ENCODE data around the gene ACHE. TPM values are rescaled to one million over a fixed set of nuclear protein-coding genes. Genes with fewer than 3 reads are reported as not detected.

The ACHE gene
- total RNA-seq, 8 experiments from 2014 or later = 1.3 to 64.5 (median 13.4) TPM

DNA sequence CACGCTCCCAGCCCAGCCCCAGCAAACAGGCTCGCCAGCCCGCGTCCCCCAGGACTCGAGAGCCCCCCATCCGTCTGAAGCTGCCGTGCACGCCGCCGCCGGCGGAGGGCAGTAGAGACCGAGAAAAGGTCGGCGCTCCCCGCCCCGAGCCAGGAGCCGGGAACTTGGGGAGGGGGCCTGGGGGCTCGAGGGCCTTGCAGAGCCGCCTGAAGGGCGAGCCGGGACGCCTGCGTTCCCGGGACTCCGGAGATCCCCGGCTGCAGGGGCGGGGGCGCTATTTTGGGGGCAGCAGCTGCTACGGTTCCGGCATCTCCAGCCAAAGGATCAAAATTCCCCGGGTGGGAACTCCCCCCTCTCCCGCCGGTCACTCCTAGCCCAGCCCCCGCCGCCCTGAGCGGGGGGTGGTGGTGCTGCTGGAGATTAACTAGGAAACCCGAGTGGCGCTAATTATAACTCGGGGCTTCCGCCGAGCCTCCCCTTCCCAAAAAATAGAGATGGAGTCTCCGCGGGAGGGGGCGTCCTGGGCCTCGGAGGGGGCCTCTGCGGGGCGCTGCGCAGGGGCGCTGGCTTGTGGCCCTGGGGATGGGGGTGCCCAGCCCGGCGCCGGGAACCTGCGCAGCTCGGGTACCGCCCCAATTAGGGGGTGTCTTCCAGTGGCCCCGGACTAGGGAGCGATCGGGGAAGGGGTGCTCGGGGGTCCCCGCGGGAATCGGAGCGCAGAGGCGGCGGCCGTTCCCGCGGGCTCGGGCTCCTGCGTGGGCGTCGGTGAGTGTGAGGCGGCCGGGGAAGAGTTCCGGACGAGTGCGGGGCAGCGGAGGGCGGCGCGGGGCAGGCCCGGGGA lies 608 bp downstream of the ACHE start:
- ATAC-seq (replicated peaks in 6 of 8) = peak in 6 of 8 experiments; percentile 5 to 20 (median 6)
- in situ Hi-C loops (cut with MboI; ENCODE audit: low pct_unique_long_range_greater_than_20kb in 2 of 9, low sequenced_read_pairs in 9 of 9, unreplicated experiment in 9 of 9) = loop anchor here in 5 of 9 experiments (5.0 to 25.0 kb wide), 7 partner anchors 160 to 392 kb away; partner anchors contain the start of gene NAT16 (in 1 of the 5)
- no CpG with 5 or more reads among the region's 83 CpGs for WGBS, 10 experiments
- Histone ChIP-seq H3K4me3 (peak overlapping the region; percentile 51 to 84 (median 68)), H3K4me1 (replicated peaks in 1 of 2) (peaks cover 13 to 16% of the 10 kb centered on the region in 2 donors), H3K27ac (peak overlapping the region; percentile 12 to 18)

DNA sequence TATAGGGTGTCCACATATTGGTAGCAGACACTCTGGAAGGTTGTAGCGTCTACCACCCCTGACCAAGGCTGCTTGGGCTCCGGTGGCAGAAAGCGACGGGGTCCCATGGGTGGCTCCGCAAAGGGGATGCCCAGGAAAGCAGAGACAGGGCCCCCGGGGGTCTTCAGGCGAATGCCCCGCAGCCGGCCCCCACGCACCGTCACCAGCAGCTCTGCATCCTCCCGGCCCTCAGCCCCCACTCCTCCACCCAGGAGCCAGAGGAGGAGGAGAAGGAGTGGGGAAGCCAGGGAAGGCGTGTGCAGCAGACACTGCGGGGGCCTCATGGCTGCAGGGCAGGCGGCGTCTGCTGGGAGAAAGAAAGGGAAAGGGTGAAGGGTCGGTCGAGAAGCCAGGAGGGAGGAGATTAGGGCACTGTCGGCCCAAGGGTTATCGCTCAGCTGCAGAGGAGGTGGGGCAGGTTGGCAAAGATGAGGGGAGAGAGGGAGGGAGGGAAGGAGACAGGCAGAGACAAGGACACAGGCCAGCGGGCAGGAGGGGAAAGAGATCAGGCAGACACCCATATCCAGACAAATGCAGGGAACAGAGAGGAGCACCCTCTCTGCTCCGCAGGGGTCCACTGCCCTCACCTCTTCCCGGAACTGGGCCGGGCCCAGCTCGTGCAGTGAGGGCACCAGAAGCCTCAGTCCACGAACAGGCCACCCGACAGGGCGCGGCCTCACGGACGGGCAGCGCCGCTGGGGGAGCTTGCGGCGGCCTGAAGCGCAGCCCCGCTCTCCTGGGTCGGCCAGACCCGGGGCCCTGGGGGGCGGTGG lies 1.6 kb downstream of the ACHE start:
- H3K4me1 ChIP-seq (replicated peaks in 1 of 2) = peaks cover 14 to 16% of the 10 kb centered on the region in 2 donors
- peak overlapping the region; percentile 51 to 84 (median 68) for H3K4me3 ChIP-seq
- 30 to 100% (median 56%) methylated on average over 1 to 5 of the region's 40 CpGs; no CpG with 5 or more reads in 6 of the 10 experiments for WGBS, 10 experiments
- ATAC-seq (replicated peaks in 6 of 8) = no peak
- in situ Hi-C loops (cut with MboI; ENCODE audit: low pct_unique_long_range_greater_than_20kb in 2 of 9, low sequenced_read_pairs in 9 of 9, unreplicated experiment in 9 of 9) = loop anchor here in 4 of 9 experiments (10.0 to 25.0 kb wide), 6 partner anchors 161 to 393 kb away; partner anchors contain the start of gene NAT16 (in 1 of the 4)
- H3K27ac ChIP-seq = peak overlapping the region in 1 of 2 donors; percentile 24

DNA sequence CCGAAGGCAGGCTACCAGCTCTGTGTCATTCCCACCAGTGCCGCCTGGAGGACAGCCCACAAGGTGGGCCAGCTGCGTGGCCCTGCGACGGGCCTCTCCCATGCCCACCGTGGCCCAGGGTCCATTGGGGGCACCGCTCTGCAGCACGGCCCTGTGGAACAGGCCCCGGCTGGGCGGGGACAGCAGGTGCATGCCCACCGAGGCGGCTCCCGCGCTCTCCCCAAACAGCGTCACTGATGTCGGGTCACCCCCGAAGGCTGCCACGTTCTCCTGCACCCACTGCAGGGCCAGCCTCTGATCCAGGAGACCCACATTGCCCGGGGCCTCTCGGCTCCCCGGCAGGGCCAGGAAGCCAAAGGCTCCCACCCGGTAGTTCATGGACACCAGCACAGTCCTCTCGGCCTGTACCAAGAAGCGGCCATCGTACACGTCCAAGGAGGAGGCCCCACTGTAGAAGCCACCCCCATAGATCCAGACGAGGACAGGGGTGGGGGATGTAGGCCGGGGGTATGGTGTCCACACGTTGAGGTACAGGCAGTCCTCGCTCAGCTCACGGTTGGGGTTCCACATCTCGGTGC lies 2.3 kb downstream of the ACHE start:
- peaks cover 19 to 21% of the 10 kb centered on the region in 2 donors for H3K4me1 ChIP-seq (replicated peaks in 1 of 2)
- no peak for ATAC-seq (replicated peaks in 6 of 8)
- in situ Hi-C loops (cut with MboI; ENCODE audit: low pct_unique_long_range_greater_than_20kb in 2 of 9, low sequenced_read_pairs in 9 of 9, unreplicated experiment in 9 of 9) = loop anchor here in 4 of 9 experiments (10.0 to 25.0 kb wide), 6 partner anchors 161 to 394 kb away; partner anchors contain the start of gene NAT16 (in 1 of the 4)
- 60 to 94% (median 89%) methylated on average over 1 to 9 of the region's 32 CpGs; no CpG with 5 or more reads in 6 of the 10 experiments for WGBS, 10 experiments
- H3K4me3 ChIP-seq = no peak overlapping the region
- H3K27ac ChIP-seq = no peak overlapping the region

DNA sequence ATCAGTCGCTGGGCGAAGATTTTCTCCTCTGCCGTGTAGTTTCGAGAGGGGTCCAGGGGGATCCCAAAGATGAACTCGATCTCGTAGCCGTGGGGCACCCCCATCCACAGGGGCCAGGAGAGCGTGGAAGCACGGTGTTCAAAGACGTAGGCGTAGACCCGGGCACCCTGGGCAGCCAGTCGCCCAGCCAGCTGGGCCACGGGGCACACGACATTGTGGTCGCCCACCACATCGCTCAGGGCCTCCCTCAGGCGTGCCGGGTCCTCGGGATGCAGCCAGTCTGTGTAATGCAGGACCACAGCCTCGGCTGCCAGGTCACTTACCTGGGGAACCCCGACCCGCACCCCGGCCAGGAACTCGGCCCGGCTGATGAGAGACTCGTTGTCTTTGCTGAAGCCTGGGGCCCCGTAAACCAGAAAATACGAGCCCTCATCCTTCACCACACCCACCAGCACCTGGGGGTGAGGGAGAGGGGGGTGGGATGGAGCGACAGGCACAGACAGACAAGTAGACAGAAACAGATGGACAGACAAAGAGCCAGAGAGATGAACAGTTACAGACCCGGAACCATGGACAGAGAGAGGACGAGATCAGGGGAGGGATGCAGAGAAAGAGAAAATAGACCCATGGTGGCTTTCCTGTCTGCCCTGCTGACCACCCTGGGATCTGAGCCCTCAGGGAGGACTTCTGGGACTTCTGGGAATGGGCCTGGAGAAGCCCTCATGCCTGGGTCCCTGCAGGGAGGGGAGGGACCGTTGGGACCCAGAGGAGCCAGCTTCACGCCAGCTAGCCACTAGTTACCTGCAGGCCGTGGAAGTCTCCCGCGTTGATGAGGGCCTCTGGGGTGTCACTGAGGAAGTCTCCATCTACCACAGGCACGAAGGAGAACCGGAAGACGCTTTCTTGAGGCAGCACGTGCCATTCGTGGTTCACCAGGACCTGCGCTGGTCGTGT lies 3.0 kb downstream of the ACHE start:
- Histone ChIP-seq H3K4me3 (no peak overlapping the region), H3K4me1 (replicated peaks in 1 of 2) (peaks cover 26 to 27% of the 10 kb centered on the region in 2 donors), H3K27ac (no peak overlapping the region)
- no peak for ATAC-seq (replicated peaks in 6 of 8)
- in situ Hi-C loops (cut with MboI; ENCODE audit: low pct_unique_long_range_greater_than_20kb in 2 of 9, low sequenced_read_pairs in 9 of 9, unreplicated experiment in 9 of 9) = loop anchor here in 4 of 9 experiments (10.0 to 25.0 kb wide), 6 partner anchors 162 to 395 kb away; partner anchors contain the start of gene NAT16 (in 1 of the 4)
- WGBS, 10 experiments = 76 to 94% (median 91%) methylated on average over 2 to 17 of the region's 44 CpGs; no CpG with 5 or more reads in 5 of the 10 experiments

DNA sequence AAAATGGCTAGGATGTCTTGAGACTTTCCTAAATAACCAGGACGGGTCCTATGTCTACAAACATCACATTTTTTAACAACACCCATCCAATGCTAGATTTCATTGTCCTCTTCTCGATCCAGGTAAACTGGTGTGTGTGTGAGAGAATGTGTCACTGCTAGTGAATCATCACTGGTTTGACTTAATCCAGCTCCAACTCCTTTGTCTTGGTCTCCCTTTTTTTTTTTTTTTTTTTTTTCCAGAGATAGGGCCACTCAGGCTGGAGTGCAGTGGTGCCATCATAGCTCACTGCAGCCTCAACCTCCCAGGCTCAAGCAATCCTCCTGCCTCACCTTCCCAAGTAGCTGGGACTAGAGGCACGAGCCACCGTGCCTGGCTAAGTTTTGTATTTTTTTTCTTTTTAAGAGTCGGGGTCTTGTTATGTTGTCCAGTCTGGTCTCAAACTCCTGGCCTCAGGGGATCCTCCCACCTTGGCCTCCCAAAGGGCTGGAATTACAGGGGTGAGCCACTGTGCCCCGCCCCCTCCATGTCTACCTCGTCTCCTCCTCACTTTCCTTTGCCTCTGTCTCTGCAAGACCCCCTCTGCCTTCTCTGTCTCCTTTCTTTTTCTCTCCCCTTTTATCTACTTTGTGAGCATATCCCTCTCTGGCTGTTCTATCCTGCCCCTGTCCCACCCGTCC lies 4.0 kb downstream of the ACHE start:
- H3K4me3 ChIP-seq = peak overlapping the region in 3 of 5 donors; percentile 53 to 61 (median 55)
- peaks cover 26 to 27% of the 10 kb centered on the region in 2 donors for H3K4me1 ChIP-seq (replicated peaks in 1 of 2)
- in situ Hi-C loops (cut with MboI; ENCODE audit: low pct_unique_long_range_greater_than_20kb in 2 of 9, low sequenced_read_pairs in 9 of 9, unreplicated experiment in 9 of 9) = loop anchor here in 4 of 9 experiments (10.0 to 25.0 kb wide), 6 partner anchors 163 to 396 kb away; partner anchors contain the start of gene NAT16 (in 1 of the 4)
- peak overlapping the region; percentile 78 to 94 for H3K27ac ChIP-seq
- no peak for ATAC-seq (replicated peaks in 6 of 8)
- WGBS, 10 experiments = 62 to 97% (median 68%) methylated on average over 2 to 7 of the region's 8 CpGs; no CpG with 5 or more reads in 3 of the 10 experiments

DNA sequence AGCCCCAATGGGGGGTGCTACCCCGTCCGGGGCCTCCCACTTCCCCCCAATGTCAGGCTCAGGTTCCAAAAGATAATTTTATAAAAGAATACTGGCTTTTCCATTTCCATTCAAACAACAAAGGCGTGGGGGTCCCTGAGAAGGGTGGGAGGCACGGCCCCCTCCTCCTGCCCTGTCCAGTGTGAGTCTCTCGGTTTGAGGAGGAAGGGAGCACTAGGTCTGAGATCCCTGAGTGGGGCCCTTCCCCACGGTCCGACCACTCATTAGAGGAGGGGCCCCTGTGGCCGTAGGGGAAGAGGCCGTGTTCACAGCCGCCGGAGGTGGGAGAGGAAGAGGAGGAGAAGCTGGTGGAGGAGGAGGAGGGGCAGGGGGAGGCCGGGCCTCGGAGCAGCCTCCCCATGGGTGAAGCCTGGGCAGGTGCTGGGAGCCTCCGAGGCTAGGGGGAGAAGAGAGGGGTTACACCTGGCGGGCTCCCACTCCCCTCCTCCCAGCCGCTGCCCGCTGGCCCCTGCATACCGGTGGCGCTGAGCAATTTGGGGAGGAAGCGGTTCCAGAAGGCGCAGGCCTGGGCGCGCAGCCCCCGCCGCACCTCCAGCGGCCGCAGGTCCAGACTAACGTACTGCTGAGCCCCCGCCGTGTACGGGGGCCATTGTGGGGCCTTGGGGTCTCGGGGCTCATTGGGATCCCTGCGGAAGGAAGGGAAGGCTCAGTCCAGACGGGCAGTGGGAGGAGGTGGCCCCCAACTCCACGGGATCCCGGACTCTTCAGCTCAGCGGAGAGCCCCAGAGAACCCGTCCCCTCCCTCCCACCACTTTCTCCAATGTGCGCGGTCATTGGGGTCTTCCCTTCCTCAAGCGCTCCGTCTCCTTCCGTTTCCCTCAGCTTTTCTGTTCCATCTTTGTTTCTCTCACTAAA lies 4.8 kb downstream of the ACHE start:
- in situ Hi-C loops (cut with MboI; ENCODE audit: low pct_unique_long_range_greater_than_20kb in 2 of 9, low sequenced_read_pairs in 9 of 9, unreplicated experiment in 9 of 9) = loop anchor here in 4 of 9 experiments (10.0 to 25.0 kb wide), 6 partner anchors 164 to 396 kb away; partner anchors contain the start of gene NAT16 (in 1 of the 4)
- 0 to 83% (median 51%) methylated on average over 1 to 10 of the region's 43 CpGs; no CpG with 5 or more reads in 3 of the 10 experiments for WGBS, 10 experiments
- H3K4me1 ChIP-seq (replicated peaks in 1 of 2) = peaks cover 24 to 27% of the 10 kb centered on the region in 2 donors
- peak overlapping the region; percentile 78 to 94 for H3K27ac ChIP-seq
- ATAC-seq (replicated peaks in 6 of 8) = no peak
- peak overlapping the region; percentile 45 to 66 (median 55) for H3K4me3 ChIP-seq

DNA sequence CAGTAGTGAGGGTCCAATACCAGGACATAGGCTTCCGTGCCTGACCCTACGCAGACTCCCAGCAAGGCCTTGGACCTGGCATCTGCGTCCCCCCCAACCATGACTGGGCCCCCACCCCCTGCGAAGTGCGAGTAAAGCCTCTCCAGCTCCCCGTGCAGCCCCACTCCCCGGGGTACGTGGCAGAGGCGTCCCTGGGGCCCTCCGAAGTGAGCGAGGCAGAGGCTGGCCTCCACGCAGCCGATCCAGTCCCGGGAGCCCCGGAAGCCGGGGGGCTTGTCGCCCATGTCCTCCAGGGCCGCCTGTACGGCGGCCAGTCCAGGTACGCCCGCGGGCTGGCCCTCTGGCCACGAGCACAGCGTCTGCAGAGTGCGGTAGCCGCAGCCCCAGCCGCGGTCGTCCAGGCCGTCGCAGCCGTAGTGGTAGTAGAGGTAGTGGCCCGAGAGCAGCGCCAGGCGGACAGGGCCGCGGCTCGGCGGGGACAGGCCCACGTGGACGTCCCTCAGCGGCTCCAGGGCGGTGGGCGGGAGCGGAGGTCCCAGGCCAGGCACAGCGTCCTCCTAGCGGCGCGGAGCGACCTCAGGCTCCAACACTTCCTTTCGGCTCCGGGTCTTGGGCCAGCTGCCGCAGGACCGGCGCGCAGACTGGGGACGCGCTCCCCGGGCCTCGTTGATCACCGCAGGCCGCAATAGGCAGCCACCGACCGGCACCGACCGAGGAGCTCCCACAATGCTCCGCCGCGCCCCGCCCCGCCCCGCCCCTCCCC lies 6.5 kb downstream of the ACHE start, which contains the start of gene UFSP1:
UFSP1 (minus strand) TSS at position 728 of the 763 bp plus-strand sequence; CDS start at position 284, 444 bp downstream.
- peak within 1 kb of the TSS; percentile 78 to 94 for H3K27ac ChIP-seq
- in situ Hi-C loops (cut with MboI; ENCODE audit: low pct_unique_long_range_greater_than_20kb in 2 of 9, low sequenced_read_pairs in 9 of 9, unreplicated experiment in 9 of 9) = loop anchor here in 2 of 9 experiments (25.0 kb wide), 3 partner anchors 173 to 398 kb away; partner anchors contain the start of gene NAT16 (in 1 of the 2)
- peak; percentile 51 to 68 (median 66) for ATAC-seq (replicated peaks in 6 of 8)
- peaks cover 24 to 25% of the 10 kb centered on the region in 2 donors for H3K4me1 ChIP-seq (replicated peaks in 1 of 2)
- WGBS, 10 experiments = 0 to 13% methylated on average over 3 to 4 of the region's 73 CpGs; no CpG with 5 or more reads in 8 of the 10 experiments
- H3K4me3 ChIP-seq = peak within 1 kb of the TSS; percentile 45 to 66 (median 55)

DNA sequence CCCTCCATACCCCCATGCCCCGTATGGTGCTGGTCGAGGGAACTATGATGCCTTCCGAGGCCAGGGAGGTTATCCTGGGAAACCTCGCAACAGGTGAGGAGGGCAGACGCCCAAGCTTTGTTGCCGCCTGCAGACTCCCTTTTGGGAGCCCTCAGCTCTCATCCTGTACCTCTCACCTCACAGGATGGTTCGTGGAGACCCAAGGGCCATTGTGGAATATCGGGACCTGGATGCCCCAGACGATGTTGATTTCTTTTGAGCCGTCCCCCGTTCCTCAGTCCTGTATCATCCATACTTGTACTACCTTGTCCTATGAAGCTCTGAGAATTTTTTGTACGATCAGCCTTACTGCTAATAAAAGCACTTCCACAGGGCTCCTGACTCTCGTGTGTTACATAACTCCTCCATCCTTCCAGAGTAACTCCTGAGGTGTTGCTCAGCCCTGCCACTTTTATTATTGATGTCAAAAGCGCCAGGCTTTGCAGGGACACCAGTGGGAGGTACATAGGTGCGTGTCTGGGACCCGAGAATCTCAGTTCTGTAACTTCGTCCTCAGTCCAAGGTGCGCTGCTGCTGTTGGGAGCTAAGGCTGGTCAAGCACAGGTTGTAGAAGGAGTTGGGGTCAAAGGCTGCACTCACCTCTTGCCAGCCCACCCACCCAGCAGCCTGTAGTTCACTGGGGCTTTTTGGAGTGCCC lies 7.2 kb downstream of the ACHE start:
- in situ Hi-C loops (cut with MboI; ENCODE audit: low pct_unique_long_range_greater_than_20kb in 2 of 9, low sequenced_read_pairs in 9 of 9, unreplicated experiment in 9 of 9) = loop anchor here in 2 of 9 experiments (25.0 kb wide), 3 partner anchors 174 to 399 kb away; partner anchors contain the start of gene NAT16 (in 1 of the 2)
- Histone ChIP-seq H3K4me3 (peak overlapping the region; percentile 45 to 66 (median 55)), H3K27ac (peak overlapping the region; percentile 78 to 94), H3K4me1 (replicated peaks in 1 of 2) (peaks cover 24 to 25% of the 10 kb centered on the region in 2 donors)
- no peak for ATAC-seq (replicated peaks in 6 of 8)
- 28 to 100% (median 70%) methylated on average over 1 to 7 of the region's 18 CpGs; no CpG with 5 or more reads in 3 of the 10 experiments for WGBS, 10 experiments
